ENCODE measurements around the gene SH3RF3.

Gene SH3RF3

DNA sequence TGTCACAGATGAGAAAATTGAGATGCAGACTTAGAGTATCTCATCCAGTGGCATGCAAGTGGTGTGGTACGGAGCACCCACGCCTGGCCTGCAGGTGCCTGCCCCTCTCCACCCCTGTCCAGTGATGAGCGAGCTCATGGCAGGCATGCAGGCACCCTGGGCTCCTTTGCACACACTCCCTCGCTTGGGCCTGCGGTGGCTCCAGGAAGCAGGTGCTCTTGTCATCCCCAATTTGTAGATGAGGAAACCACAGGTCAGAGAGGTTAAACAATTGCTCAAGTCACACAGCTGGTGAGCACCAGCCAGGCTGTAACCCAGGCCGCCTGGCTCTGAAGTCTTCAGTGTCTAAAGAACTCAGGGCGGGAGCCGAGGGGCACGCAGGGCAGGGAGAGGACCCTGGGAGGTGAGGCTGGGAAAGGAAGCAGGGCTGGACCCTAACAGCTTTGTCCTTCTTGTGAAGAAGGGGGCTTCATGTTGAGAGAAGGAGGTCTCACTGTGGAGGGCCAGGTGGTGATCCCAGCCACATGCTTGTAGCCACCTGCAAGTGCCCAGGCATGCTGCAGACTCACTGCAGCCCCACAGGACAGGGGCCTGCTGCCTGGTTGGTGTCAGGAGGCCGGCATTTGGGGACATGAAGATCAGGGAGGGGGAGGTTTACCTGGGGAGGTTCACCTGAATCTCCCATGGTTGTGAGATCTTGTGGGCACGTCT is 166.2 kb downstream of the SH3RF3 start:
- no peak for DNase-seq

DNA sequence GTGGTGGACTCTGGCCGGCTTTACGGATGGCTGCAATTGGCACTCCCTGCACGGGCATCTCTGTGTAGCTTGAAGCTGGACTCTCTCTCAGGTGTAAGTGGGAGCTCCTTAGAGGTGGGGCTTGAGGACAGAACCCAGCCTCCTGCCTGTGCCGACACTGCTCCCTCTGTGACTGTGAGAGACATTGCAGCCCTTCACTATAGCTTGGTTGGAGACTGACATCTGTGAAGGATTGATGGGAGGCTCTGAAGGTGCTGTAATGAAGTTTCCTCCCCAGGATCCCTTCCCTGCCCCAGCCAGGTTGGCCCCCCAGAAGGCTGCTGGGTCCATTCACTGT is 166.7 kb downstream of the SH3RF3 start:
- no peak for DNase-seq

DNA sequence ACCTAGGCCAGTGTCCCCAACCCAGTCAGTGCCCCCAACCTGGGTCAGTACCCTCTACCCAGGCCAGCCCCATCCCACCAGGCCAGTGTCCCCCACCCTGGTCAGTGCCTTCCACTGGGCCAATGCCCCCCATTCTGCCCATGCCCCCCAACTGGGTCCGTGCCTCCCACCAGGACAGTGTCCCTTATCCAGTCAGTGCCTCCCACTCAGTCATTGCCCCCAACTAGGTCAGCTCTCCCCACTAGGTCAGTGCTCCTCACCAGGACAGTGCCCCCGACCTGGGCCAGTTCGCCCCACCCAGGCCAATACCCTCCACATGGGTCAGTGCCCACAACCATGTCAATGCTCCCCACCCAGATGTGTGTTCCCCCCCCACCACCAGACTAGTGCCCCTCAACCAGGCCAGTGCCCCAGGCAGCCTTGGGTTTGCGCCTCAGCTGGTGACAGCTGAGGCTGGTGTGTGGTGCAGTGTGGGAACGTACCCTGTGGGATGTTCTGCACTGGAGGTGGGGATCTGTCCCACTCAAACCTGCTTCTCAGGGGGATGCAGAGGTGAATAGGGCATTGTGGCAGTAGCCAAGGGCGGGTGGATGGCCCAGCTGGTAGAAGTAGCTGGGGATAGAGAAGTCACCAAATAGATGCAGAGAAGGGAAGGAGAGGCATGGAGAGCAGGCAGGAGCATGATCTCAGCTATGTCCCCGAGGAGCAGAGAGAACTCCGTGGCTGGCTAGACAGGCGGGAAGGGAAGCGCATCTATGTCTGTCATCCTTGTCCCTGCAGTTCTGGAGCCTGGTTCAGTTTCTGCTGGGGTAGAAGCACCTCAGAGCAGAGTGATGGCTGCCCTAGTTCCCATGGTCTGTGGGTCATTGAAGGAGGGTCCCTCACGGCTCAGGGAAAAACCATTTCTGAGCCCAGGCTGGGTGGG is 168.8 kb downstream of the SH3RF3 start:
- DNase-seq, result no peak

DNA sequence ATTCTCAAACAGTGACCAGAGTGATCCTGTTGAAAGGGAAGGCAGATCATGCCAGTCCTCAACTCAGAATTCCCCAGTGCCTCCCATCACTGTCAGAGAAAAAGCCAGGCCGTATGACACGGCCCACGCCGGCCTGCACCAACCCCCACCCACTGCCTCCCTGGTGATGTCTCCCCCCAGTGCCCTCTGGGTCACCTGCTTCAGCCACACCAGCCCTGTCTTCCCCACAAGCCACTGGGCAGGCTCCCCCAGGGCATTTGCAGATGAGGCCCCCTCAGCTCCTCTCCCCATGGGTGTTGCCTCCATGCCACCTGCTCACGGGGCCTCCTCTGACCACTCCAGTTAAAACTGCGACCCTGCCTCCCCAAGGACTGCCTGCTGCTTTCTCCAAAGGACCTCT is 169.8 kb downstream of the SH3RF3 start:
- no peak for DNase-seq

DNA sequence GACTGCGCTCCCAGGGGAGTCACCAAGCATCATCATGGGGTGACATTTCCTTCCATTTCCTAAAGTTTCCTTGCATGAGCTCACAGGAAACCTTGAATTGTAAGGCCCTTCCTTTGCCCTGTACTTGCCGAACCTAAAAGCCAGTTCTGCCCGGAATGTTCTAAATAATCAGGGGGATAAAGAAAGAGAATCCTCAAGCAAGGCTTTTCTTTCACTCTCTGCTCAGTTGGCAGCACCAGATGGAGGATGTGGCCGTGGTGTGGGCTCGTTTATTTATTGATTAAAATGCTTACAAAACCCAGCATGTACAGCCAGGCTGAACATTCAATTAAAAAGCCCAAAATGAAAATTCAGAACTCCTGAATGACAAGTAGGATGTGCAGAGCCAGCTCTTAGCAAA is 170.5 kb downstream of the SH3RF3 start:
- DNase-seq, result no peak

DNA sequence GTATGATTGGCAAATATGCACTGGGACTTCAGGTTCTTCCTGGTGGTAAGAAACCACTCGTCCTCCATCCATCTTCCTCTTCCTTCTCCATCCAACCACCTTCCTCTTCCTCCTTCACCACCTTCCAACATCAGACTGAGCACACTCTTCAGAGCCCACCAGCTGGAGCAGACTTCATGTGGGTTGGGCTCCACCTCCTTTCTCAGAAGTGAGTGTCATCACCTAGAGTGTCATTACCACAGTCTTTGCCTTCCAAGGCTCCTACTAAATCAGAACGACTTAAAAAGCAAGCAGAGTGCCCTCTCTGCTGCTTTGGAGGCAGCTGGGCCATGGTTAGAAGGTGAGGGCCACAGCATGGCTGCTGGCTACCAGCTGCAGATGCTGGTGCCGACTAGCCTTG is 171.6 kb downstream of the SH3RF3 start:
- DNase-seq, result no peak

DNA sequence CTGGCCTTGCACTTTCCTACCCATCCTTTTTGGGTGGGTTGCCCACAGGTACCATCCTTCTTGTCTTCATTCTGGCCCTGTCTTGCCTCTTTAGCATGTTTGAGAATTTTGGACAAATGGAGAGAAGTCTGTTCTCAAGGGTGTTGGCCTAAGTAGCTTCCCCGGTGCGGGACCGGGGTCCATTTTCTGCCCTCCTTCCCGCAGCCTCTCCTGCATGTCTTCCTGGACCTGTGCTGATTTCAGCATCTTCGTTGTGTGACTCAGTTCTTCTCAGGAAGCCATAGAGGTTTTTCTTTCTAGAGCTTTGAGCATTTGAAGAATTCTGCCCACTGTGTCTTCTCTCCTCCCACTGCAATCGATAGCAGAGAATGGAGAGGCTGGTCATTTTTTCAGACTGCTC is 172.7 kb downstream of the SH3RF3 start:
- DNase-seq, result no peak

DNA sequence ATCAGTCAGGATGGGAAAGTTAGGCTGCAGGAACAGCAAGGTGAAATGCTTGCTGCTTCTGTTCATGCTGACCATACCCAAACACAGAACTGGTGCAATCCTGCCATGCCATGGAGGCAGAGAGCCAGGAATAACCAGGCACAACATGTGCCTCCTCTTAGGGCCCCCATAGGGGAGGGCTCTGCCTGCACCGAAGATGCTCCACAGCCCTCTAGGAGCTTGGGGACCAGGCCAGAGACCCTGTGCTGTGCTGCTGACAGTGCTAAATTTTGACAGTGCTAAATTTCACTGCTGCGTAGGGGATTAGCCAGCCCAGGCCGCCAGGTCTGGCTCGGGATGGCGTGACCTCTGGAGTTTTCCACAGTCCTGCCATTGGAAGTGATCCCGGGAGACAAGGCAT is 173.3 kb downstream of the SH3RF3 start:
- no peak for DNase-seq

DNA sequence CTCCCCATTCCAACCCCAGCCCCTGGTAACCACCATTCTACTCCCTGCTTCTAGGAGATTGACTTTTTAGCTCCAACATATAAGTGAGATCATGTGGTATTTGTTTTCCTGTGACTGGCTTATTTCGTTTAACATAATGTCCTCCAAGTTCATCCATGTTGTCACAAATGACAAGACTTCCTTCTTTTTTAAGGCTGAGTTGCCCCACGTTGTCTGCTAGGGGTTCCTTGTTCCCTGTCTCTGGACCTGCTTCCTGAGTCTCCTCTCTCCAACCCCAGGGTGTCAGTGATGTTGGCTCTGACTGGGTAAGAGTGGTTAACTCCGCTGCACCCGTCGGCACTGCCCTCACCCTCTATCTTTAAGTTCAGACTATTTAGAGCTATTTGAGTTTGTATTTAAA is 175.2 kb downstream of the SH3RF3 start:
- no peak for DNase-seq

DNA sequence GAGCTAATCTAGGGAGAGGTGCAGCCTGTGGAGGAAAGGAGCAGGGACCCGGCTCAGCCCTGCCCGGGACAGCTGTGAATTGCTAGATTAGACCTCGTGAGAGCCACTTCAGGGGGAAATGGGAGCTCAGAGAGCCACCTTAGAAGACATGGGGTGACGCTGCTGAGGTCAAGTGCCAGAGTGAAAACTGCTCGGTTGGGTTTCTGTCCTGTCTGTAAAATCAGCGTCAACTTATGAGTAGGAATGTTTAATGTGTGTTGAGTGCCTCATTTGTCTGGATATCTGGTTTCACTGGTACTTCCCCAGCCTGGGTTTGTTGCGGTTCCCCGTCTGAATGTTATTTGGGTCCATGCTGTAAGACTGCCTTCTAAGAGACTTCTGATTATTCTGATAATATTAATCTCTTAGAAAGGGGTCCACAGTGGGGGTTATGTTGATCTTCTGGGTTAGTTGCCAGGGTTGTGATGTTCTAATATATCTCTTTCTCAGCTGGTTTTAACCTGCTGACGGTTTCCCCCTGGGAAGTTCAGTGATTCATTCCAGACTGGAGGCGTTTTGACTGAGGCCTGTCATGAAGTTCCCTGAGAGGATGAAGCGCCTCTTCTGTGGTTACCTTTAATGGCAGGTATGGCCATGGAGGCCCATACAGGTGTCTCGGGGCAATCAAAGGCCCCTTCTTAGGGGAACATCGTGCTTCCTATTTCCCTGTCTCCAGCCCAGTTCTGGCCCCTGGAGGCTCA is 175.9 kb downstream of the SH3RF3 start:
- no peak for DNase-seq

DNA sequence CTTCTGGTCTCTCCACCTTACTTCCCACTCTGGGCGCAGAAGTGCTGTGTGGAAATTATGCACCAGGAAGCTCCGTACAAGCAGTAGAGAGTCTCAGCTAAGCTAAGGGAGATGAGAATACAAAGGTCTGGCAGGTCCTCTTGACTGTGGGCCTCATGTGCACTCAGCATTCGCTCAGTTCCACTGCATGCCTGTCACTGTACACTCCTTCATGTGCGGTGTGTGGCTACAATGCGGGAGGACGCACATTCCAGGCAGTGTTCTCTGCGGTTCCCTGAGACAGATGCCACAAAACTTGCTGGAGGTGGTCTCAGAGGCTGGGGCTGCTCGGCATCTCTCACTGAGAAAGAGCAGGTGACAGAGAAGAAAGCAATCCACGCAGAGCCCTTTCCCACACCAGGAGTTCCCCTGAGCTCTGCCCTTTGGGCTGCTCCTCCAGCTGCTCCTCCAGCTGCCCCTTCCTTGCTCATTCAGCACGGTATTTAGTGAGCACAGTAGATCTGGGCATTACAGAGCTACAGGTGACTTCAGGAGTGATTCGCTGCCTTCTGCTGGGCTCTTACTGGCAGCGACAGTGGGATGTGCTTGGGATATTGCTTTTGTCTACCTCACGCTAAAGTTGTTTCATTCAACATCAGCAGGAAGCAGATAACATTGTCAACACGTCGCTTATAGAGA is 176.6 kb downstream of the SH3RF3 start:
- DNase-seq, result no peak

DNA sequence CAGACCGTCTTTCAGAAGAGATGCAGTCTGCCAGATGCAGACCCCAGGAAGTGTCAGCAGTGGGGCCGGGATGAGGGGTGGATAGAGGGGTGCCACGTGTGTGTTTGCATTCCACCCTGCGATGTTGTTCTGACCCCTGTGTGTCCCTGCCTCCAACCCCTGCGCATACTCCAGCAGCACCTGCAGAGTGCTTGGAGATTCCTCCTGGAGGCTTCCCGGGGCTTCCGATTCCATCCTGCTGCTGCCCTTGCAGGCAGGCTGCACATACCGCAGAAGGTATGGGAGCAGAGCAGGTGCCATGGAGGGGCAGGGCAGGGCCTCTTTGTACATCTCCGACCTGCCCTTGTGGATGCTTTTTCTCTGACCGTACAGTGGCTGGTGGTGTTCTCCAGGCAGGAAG is 177.2 kb downstream of the SH3RF3 start:
- no peak for DNase-seq

DNA sequence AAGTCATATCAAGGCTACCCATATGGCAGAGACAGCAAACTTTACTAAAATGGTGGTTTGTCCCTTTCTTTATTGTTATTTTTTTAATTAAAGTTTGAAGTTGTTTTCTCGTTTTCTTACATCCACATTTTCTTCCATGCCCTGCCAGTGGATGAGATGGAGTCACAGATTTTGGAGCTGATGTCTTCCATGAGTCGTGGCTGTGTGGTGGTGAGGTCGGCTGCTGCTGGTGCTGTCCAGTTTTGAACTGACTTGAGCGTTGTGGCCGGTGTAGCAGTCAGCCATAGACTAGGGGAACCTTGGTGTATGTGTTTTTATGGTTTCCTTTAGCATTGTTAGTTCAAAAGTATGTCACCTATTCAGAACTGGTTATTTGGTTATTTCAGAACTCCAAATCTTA is 182.8 kb downstream of the SH3RF3 start:
- DNase-seq, result no peak

DNA sequence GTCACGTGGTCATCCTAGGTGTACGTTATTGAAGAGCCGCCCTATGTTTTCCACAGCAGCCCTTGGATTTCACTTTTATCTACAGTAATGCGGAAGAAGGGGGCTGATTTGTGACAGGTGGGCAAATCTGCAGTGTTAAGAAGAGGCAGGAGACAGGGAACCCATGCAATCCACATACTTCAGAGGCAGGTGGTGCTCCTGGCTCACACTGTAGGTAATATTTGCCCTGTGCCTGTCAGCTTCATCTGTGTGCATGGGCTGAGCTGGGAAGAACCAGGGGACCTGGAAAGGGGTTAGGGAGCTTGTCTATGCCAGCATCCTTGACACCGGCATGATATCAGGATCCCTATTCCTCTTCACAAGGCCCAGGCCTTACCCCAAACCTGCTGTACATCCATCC is 183.9 kb downstream of the SH3RF3 start:
- DNase-seq, result no peak

DNA sequence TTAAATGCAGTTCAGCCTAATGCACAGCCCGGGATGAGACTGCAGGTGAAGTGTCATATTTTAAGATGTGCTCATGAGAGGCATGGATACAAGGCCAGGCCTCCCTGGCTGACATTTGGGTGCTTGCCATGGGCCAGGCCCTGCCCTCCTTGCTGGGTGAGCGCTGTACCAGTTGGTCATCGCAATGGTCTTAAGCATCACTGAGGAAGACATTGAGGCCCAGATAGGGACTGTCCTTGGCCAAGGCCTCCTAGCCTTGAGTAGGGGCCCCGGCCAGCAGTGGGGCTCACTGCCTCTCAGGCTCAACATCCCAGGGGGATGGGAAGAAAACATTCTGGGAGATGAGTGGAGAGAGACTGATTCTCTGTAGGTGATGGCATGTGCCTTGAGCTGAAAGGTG is 184.3 kb downstream of the SH3RF3 start:
- no peak for DNase-seq

DNA sequence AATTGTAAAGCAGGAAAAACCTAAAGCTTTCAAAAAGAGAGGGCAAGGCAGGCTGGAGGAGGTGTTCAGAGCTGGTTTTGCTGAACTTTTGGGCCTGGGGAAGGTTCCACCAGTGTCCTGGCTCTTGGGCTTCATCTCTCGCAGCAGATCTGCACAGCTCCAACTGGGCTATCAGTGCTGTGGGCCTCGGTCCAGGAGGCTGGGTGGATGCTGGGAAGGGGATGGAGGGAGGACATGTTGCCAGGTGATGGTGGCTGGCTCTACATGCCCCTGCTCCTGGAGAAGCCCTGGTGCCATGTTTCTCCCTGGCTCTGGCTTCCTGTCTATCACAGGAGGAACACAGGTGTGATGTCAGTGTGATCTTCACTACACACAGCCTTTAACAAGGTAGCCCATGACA is 187.1 kb downstream of the SH3RF3 start:
- no peak for DNase-seq

DNA sequence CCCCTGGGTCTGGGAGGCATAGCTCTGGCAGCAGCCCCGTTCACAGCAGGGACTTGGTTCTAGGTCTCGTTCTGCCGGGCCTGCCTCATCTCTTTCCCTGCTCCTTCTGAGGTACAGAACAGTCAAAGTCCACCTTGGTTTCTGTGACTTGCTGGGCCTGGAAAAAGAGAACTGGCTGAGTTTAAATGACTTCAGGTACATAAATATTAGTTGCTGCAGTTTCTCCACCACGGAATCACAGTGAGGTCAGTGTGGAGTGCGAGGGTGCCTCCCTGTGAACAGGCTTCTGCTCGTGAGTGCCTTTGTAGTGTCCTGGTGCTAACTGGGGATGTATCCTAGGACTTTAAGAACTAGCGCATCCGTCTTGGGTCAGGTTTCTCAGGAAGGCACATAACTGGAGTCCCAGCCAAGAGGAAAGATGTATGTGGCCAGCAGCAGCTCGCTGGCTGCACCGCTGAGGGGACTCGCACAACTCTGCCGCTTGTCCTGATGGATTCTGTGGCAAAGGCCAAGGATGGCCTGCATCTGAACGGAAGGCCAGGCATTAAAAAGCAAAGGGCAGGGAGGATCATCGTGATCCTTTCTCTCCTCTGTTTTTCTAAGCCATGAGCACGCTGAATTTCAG is 188.6 kb downstream of the SH3RF3 start:
- DNase-seq, result no peak

DNA sequence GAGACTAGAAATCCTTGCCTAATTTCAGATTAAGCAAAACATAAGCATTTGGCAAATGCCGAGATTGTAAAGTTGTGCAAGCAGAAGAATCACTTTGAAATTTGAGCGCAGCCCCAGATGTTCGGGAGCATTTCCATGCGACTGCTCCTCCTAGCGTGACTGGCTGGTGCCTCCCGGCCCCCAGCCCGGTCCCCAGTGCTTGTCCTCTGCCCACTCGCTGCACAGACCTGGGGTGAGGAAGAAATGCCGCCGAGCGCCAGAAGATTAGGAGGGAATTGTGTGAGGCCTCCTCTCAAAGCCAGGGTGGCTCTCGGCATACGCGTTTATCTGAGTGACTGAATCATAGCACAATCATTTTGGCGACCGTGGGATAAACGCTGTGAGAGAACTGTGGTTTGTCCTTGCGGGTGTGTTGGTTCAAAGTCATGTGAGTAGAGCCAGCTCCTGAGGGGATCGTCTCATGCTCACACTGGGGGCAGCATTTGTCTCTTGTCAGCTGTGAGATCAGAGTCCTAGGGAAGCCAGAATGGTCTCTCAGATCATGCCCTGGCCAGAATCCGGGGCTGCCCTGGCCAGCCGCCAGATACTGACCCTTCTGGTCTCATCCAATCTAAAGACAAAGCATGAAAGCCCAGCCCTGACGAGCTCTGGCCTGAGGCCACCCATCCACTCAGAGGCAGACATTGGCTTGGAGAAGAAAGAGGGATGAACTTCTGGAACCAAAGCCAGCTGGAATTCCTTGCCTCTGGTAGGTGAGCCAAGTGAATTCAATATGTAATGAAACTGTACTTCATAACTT is 189.3 kb downstream of the SH3RF3 start:
- no peak for DNase-seq

DNA sequence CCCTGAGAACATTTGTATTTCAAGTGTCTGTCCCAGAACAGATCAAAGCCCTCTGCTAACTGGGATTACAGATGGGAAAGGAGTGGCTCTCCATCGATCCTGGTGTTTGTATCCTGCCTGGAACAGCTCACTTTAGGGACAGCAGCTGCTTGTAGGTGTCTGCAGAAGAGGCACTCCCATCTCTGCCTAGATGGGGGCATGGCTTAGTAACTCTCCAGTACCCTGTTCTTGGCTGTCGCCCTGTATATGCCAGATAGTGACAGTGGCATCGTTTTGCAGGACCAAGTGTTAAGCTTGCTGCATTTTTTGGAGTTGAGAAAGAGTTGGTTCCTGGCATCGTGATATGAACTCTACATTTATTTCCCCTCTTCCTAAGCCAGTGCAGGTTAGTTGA is 189.9 kb downstream of the SH3RF3 start:
- DNase-seq, result no peak

DNA sequence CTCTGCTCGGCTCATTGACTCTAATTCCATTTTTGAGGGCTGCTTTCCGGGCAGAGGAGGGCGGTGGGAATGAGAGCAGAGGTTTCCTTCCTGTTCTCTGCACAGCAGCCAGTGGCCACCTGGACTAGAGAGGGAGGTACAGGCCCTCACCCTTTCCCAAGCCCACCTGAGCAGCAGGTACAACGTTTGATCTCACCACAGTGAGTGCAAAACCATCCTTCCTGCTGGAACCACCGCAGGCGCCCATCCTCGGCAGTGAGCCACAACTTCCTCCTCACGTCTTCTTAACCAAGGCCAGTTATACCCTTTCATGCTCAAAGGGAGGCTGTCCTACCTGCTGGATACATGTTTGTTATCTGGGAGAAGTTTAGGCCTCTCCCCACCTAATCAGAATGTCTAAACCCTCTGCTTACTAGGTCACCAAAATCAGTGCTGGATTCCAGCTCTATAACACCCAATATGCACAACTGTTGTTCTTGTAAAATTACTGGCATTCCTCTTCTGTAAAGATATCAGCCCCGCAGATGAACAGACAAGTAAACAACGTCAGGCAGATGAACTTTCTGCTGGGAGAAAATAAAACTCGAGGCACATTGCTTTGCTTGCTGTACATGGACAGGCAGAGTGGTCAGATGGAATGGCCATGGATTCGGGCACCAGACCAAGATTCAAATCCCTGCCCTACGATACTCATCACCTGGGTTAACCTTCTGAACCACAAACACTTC is 191.4 kb downstream of the SH3RF3 start:
- no peak for DNase-seq

DNA sequence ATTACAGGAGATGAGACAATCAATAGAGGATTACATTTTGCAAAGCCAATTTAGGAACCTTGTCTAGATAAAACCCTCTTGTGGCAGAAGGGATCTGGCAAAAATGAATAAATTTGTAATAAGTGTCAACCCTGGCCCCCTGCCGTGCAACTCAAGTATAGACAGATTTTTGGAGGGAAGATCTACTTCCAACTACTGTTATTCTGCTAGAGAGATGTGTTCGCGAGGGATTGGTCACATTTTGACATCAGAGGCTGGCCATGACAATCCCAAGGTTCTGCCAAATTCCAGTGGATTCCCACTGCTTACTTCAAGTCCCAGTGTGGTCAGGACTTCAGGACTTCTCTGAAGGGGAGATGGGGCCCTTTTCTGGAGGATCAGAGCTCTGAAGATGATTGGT is 192.6 kb downstream of the SH3RF3 start:
- no peak for DNase-seq

Measured in CD4-positive, alpha-beta T cell treated with Interleukin-10 for 1 hour (primary cell).